OCI-LY7 (cell line): ENCODE measurements around the gene APOC4.

Experiments used
- CTCF ChIP-seq: fragments of 200-600 bp; sonication (generic); conservative IDR thresholded peaks from 2 replicates; pipeline ENCODE4 v1.5.1; 2014; ENCODE audit warnings: mild to moderate bottlenecking, antibody characterized with exemption, low read length, moderate library complexity, mixed read lengths
- EZH2phosphoT487 ChIP-seq: fragments of 200-600 bp; sonication (generic); IDR thresholded peaks from 2 replicates; pipeline ENCODE4 v1.6.1; 2018; ENCODE audit warnings: low read depth, borderline replicate concordance, mild to moderate bottlenecking, mixed run types, antibody characterized with exemption, low read length, moderate library complexity, mixed read lengths

GRCh38 chr19:44984005-44984404, 42.0 kb downstream of the APOC4 start:
- TF ChIP-seq CTCF: no peak
- no peak for TF ChIP-seq EZH2phosphoT487
